ENCODE measurements around the gene KIF6. TPM values are rescaled to one million over a fixed set of nuclear protein-coding genes. Genes with fewer than 3 reads are reported as not detected.

The KIF6 gene
- total RNA-seq, 4 donors from 2014 or later: 0.14 to 46.6 (median 0.48) TPM; not detected in 1

- Histone ChIP-seq H3K9me3 (no peaks in the 10 kb centered on the region), H3K4me1 (peaks cover 4 to 22% (median 10%) of the 10 kb centered on the region in 4 donors), H3K36me3 (no peaks in the 10 kb centered on the region), H3K27me3 (no peaks in the 10 kb centered on the region), H3K4me3 (no peak overlapping the region), H3K27ac (peak overlapping the region in 2 of 4 donors; percentile 60 to 65)
- in situ Hi-C loops (cut with MboI; ENCODE audit: low pct_ligation_motif_present in 1 of 4, low pct_unique_long_range_greater_than_20kb in 1 of 4, low sequenced_read_pairs in 3 of 4) (no loop called here), intact Hi-C loops (cut with DNase I; ENCODE audit: low total_unique reads) (no loop called here)
- 54 to 55% methylated on average over 3 to 4 of the region's 4 CpGs for WGBS, 2 donors (ENCODE audit: low coverage in 1 of 2)
- TF ChIP-seq CTCF (IDR thresholded peaks at IDR 0.05): no peak
- no peak for TF ChIP-seq POLR2A (IDR thresholded peaks at IDR 0.05)
- TF ChIP-seq POLR2AphosphoS5 (IDR thresholded peaks at IDR 0.05): no peak
- DNase-seq: no peak
These were observed 308.5 kb downstream of the KIF6 start for GRCh38 chr6:39416728-39417127.

- in situ Hi-C loops (cut with MboI; ENCODE audit: low pct_ligation_motif_present in 1 of 4, low pct_unique_long_range_greater_than_20kb in 1 of 4, low sequenced_read_pairs in 3 of 4) (no loop called here), intact Hi-C loops (cut with DNase I; ENCODE audit: low total_unique reads) (no loop called here)
- peaks cover 4 to 15% (median 8%) of the 10 kb centered on the region in 4 donors for H3K4me1 ChIP-seq
- WGBS, 2 donors (ENCODE audit: low coverage in 1 of 2): 66 to 82% methylated on average over 3 of the region's 3 CpGs
- TF ChIP-seq POLR2AphosphoS5 (IDR thresholded peaks at IDR 0.05): peak in 2 of 3 donors; percentile 38 to 47
- TF ChIP-seq EP300 (IDR thresholded peaks at IDR 0.05; ENCODE audit: low read depth): no peak
- H3K36me3 ChIP-seq: no peaks in the 10 kb centered on the region
- DNase-seq: no peak
- H3K27ac ChIP-seq: peak overlapping the region in 3 of 4 donors; percentile 14 to 65 (median 60)
- no peaks in the 10 kb centered on the region for H3K9me3 ChIP-seq
- no peaks in the 10 kb centered on the region for H3K27me3 ChIP-seq
- H3K4me3 ChIP-seq: no peak overlapping the region
These were observed 309.2 kb downstream of the KIF6 start for GRCh38 chr6:39416026-39416425.

- no peaks in the 10 kb centered on the region for H3K36me3 ChIP-seq
- no peaks in the 10 kb centered on the region for H3K9me3 ChIP-seq
- intact Hi-C loops (cut with DNase I; ENCODE audit: low total_unique reads): no loop called here
- no peak overlapping the region for H3K4me3 ChIP-seq
- peaks cover 4 to 9% (median 5%) of the 10 kb centered on the region in 4 donors for H3K4me1 ChIP-seq
- DNase-seq: no peak
- no peaks in the 10 kb centered on the region for H3K27me3 ChIP-seq
- 58 to 78% methylated on average over 3 of the region's 3 CpGs for WGBS, 2 donors (ENCODE audit: low coverage in 1 of 2)
- in situ Hi-C loops (cut with MboI; ENCODE audit: low pct_ligation_motif_present in 1 of 4, low pct_unique_long_range_greater_than_20kb in 1 of 4, low sequenced_read_pairs in 3 of 4): no loop called here
- peak overlapping the region in 2 of 4 donors; percentile 60 to 65 for H3K27ac ChIP-seq
- TF ChIP-seq POLR2A (IDR thresholded peaks at IDR 0.05) (no peak), POLR2AphosphoS5 (IDR thresholded peaks at IDR 0.05) (peak in 1 of 3 donors; percentile 37), CTCF (IDR thresholded peaks at IDR 0.05) (no peak), EP300 (IDR thresholded peaks at IDR 0.05; ENCODE audit: low read depth) (no peak)
These were observed 309.7 kb downstream of the KIF6 start for GRCh38 chr6:39415482-39415881.

- Histone ChIP-seq H3K27me3 (no peaks in the 10 kb centered on the region), H3K4me1 (no peaks in the 10 kb centered on the region), H3K9me3 (no peaks in the 10 kb centered on the region), H3K27ac (no peak overlapping the region), H3K4me3 (no peak overlapping the region), H3K36me3 (no peaks in the 10 kb centered on the region)
- TF ChIP-seq CTCF (IDR thresholded peaks at IDR 0.05) (no peak), POLR2AphosphoS5 (IDR thresholded peaks at IDR 0.05) (no peak), POLR2A (IDR thresholded peaks at IDR 0.05) (no peak), EP300 (IDR thresholded peaks at IDR 0.05; ENCODE audit: low read depth) (no peak)
- WGBS, 2 donors (ENCODE audit: low coverage in 1 of 2): 96 to 100% methylated on average over 1 of the region's 1 CpG
- no peak for DNase-seq
- intact Hi-C loops (cut with DNase I; ENCODE audit: low total_unique reads) (no loop called here), in situ Hi-C loops (cut with MboI; ENCODE audit: low pct_ligation_motif_present in 1 of 4, low pct_unique_long_range_greater_than_20kb in 1 of 4, low sequenced_read_pairs in 3 of 4) (no loop called here)
These were observed 313.7 kb downstream of the KIF6 start for GRCh38 chr6:39411465-39411864.

- no peaks in the 10 kb centered on the region for H3K9me3 ChIP-seq
- H3K4me3 ChIP-seq: no peak overlapping the region
- H3K27ac ChIP-seq: no peak overlapping the region
- intact Hi-C loops (cut with DNase I; ENCODE audit: low total_unique reads): no loop called here
- in situ Hi-C loops (cut with MboI; ENCODE audit: low pct_ligation_motif_present in 1 of 4, low pct_unique_long_range_greater_than_20kb in 1 of 4, low sequenced_read_pairs in 3 of 4): no loop called here
- TF ChIP-seq CTCF (IDR thresholded peaks at IDR 0.05): no peak
- TF ChIP-seq POLR2A (IDR thresholded peaks at IDR 0.05): no peak
- TF ChIP-seq EP300 (IDR thresholded peaks at IDR 0.05; ENCODE audit: low read depth): no peak
- TF ChIP-seq POLR2AphosphoS5 (IDR thresholded peaks at IDR 0.05): no peak
- no peaks in the 10 kb centered on the region for H3K4me1 ChIP-seq
- H3K36me3 ChIP-seq: no peaks in the 10 kb centered on the region
- DNase-seq: no peak
- H3K27me3 ChIP-seq: no peaks in the 10 kb centered on the region
- 87% methylated on average over 4 of the region's 4 CpGs; no CpG with 5 or more reads in 1 of the 2 donors for WGBS, 2 donors (ENCODE audit: low coverage in 1 of 2)
These were observed 314.2 kb downstream of the KIF6 start for GRCh38 chr6:39411001-39411400.
